SU-DHL-6 (cell line): Measurements from ENCODE around the gene DGKG.

Source experiments
- EZH2phosphoT487 ChIP-seq: fragments of 200-600 bp; sonication (generic), shearing (Covaris generic); conservative IDR thresholded peaks from 2 replicates; pipeline ENCODE4 v1.6.1; 2018; ENCODE audit warnings: mild to moderate bottlenecking, antibody characterized with exemption, low read length, moderate library complexity, mixed read lengths
- TF ChIP-seq, protein P1 (sequence below): fragments of 200-600 bp; sonication (generic); IDR thresholded peaks from one replicate; pipeline ENCODE4 v1.5.1; 2017; ENCODE audit warnings: antibody characterized with exemption, mild to moderate bottlenecking, low read length, moderate library complexity; ENCODE audit not compliant: insufficient read depth, poor library complexity, severe bottlenecking

DNA sequence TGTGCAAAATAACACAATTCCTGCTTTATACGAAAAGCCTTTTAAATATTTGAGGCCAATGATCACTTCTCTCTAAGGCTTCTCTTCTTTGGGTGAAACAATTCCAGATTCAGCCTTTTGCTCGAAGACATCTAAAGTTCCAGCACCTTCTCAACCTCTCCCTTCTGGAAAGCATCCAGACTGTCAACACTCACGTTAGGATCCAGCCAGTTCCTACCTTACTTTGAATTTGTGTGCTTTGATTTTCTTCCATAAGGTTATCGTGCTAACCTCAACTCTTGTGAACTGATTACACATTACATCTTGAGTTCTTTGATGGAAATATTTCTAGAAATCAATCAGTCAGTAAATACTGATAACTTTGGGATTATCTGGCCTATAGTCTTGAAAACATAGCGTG is 127.9 kb downstream of the DGKG start:
- TF ChIP-seq, protein P1, sequence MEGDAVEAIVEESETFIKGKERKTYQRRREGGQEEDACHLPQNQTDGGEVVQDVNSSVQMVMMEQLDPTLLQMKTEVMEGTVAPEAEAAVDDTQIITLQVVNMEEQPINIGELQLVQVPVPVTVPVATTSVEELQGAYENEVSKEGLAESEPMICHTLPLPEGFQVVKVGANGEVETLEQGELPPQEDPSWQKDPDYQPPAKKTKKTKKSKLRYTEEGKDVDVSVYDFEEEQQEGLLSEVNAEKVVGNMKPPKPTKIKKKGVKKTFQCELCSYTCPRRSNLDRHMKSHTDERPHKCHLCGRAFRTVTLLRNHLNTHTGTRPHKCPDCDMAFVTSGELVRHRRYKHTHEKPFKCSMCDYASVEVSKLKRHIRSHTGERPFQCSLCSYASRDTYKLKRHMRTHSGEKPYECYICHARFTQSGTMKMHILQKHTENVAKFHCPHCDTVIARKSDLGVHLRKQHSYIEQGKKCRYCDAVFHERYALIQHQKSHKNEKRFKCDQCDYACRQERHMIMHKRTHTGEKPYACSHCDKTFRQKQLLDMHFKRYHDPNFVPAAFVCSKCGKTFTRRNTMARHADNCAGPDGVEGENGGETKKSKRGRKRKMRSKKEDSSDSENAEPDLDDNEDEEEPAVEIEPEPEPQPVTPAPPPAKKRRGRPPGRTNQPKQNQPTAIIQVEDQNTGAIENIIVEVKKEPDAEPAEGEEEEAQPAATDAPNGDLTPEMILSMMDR, result no peak
- TF ChIP-seq EZH2phosphoT487, result no peak
